HG03175 (cell line): ENCODE measurements around the gene LTBP2.

ENCODE experiments used
- ATAC-seq: cut with Tn5 transposase; IDR thresholded peaks from one replicate; pipeline ENCODE4 v1.9.1; 2021; ENCODE audit warnings: mild to moderate bottlenecking, moderate library complexity; ENCODE audit not compliant: unreplicated experiment

The LTBP2 gene

DNA sequence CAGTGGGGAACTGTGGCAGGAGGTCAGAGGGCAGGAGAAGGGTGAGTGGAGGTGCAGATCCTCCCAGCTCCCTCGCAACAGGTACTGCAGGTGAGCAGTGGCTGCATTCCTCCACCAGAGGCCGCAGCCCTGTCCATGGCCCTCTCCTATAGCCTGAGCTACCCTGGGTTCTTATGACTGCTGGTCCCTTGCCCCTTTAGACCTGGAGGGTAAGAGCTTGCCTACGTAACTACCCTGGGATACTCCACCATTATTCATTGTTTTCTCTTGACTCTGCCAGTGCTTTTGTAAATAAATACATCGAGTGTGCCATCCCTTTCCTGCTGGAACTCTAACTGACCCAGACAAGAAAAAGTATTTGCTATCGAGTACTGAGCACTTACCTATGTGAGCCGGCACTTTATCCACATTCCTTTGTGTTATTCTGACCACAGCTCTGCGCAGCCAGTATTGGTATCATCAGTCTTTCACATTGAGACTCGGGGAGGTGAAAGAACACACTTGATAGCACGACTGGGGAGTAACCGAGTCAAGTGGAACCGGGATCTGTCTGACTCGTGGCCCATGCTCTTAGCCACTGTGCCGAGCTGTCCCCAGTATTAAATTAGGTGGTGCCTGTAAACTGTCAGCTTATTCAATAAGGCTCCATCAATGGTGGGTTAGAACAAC is 38.5 kb downstream of the LTBP2 start:
- ATAC-seq, result no peak

DNA sequence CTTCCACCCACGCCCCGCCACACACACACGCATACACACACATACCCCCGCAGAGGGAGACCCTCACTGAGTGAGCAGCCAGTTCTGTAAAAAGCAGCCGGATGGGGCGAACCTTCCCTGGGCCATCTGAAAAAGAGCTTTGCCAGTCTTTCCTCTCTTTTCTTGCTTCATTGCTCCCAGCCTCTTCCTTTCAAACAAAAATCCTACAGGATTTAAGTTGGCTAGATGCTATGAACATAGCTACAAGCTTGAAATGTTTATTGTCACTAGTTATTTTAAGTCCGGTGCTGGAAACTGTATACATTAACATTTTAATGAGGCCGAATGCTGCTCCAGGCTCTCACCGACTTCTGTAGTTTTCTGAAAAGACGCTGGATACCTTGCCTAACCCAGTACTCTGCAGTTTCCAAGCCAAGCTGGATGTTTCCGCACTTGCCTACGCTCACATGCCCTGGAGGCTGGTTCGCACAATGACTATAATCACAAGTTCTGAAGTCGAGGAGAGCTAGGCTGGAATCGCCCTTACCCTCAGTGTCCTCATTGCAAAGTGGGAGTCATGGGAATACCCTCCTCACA is 39.2 kb downstream of the LTBP2 start:
- ATAC-seq, result no peak

DNA sequence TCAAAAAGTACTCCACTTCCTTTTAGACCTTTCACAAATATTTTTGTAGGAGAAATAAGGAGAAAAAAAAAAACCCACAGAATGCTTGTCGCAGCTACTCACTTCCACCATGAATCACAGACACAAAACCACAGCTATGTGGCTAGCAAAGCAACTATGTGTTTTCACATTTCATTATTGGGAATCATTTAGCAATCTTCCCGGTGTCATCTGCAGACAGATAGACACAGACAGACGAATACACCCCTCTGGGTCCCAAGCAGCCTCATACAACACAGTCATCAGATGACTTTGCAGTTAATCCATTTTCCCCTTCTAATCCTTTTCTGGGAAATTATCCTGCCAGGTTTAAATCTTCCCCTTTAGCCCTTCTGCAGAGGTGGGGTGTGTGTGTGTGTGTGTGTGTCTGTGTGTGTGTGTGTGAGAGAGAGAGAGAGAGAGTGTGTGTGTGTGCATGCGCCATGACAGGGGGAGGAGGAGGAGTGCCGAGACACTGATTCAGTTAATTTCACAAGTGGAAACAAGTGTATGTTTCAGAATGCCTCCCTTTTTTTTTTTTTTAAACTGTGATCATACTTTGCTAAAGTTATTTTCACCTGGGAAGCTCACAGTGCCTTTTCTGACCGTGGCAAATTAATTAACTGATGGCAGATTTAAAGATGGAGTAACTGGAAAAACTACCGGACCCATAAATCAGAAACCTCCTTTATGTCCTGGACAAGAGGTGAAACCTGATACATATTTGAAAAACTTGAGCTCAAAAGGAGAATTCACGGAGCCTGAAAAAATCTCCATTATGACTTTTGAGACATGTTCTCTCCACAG is 39.9 kb downstream of the LTBP2 start:
- ATAC-seq, result no peak

DNA sequence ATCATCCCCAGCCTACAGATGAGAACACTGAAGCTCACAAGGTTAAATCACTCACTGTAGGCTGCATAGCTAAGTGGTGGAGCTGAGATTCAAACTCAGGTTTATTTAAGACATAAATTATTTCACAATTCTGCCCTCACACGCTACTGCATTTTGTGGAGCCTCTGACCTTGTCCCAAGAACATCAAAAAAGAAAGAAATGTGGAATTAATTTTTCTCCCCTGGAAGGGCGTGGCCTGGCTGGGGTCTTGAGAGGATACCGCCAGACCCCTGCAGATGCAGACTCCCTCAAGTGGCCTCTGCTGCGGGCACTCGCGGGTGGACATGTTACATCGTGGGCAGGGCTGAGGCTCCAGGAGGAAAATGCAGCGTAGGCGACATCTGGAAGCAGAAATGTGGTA is 40.6 kb downstream of the LTBP2 start:
- ATAC-seq, result no peak

DNA sequence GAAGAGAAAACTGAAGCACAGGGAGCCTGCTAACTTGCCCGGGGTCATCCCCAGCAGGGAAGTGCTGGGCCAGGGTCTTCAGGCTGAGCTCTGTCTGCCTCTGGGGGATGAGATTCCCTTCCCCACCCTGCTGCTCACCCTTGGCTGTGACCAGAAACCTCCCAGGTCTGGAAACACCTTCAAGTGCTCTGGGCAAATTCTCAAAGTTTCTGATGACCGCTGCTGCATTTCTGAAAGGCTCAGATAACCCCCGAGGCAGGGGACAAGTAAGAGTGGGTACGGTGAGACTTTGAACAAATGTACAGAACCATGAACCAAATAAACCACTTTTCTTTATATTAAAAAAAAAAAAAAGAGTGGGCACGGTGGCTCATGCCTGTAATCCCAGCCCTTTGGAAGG is 41.3 kb downstream of the LTBP2 start:
- ATAC-seq, result no peak

DNA sequence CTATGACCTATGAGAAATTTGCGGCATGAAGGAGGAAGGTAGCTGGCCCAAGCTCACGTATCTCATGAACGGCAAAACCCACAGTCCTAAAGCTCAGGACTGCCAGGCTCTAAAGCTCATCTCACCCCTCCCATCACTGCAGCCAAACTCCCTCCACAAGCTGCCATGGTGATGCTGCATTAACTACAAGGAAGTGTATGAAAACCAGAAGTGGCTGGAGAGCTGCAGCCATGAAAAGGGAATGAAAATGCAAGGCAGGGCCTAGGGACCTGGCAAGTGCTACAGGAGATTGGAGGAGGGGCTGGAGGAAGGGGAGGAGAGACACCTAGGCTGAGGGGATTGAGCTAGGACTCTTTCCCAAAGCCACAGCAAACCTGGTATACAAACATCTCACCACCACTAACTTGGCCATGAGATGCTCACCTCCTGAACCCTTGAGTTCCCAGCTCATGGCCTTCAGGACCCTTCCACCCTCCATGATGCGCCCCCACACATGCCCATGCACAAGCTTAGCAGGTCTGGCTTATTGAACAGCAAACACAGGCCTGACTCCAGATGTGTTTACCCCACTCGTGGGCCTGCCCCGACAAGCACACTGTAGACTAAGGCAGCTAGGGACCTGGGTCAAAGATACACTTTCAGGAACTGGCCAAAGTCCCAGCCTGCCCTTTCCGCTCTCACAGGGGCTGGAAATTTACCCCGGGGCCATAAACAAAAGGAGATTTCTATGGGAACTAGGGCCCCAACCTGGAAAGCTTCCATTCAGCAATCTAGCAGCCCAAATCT is 42.0 kb downstream of the LTBP2 start:
- no peak for ATAC-seq

DNA sequence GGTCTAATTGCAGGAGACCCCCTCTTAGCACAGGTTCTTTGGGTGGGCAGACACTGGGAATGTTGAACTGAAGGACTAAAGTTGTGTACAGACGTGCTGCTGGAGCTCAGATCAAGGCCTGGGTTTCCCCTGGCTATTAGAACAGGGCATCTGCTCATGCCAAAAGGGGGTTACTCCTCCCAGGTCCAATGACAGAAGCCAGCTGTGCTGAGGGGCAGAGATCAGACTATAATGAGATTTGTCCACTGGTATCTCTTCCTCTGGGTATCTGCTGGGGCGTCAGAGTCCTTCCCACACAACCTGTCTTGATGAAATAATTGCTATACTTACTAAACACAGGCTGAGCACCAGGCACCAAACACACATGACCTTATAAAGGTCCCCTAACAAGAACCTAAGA is 42.6 kb downstream of the LTBP2 start:
- no peak for ATAC-seq

- no peak for ATAC-seq
Measured at GRCh38 chr14:74568911-74569310, 43.1 kb downstream of the LTBP2 start.

DNA sequence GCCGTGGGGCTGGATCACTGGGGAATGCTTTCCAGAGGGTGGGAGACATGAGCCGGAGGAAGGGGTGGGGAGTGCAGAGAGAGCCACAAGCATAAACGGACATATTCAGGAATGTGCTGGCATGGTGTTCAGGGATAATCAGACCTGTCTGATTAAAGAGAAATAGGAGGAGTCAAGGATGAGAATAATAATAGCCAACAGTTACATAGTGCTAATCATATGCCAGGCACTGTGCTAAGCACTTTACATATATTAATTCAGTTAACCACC is 43.7 kb downstream of the LTBP2 start:
- no peak for ATAC-seq

DNA sequence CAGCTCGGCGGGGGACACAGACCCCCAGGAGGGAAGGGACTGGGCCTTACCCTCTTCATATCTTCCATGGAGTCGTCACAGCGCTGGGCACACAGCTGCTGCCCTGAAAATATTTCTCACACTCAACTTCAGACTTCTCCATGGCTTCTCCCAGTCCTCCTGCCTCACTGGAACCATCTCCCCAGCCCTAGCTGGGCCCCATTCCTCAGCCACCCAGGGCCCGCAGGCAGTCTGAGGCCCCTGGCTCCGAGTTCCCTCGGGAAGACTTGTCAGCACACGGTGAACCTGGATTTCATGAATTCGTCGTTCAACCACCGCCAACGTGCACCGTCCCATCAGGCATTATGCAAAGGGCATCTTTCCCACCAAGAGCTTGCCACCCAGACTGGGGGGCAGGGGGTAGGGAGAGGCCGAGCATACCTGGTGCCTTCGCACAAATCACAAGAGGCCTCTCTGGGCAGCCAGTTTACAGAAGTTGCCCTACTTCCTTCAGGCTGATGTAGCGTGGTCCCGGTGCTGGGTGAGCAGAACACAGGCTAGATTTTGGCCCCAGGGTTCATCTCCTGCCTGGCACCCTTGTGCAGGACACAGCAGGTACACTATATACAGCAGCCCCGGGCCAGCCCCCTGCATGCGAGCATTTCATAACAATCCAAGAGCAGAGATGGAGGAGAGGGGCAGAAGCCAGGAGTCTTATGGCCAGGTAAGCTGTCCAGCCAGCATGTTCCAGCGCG is 44.2 kb downstream of the LTBP2 start:
- no peak for ATAC-seq

- no peak for ATAC-seq
Measured at GRCh38 chr14:74567219-74567618, 44.8 kb downstream of the LTBP2 start.

GRCh38 chr14:74566174-74567141 is 45.6 kb downstream of the LTBP2 start:
- ATAC-seq, result no peak

- no peak for ATAC-seq
Measured at GRCh38 chr14:74563586-74564159, 48.4 kb downstream of the LTBP2 start.

- no peak for ATAC-seq
Measured at GRCh38 chr14:74563233-74563585, 48.8 kb downstream of the LTBP2 start.

- no peak for ATAC-seq
Measured at GRCh38 chr14:74562515-74563232, 49.4 kb downstream of the LTBP2 start.

- ATAC-seq, result no peak
Measured at GRCh38 chr14:74558655-74559054, 53.4 kb downstream of the LTBP2 start.

DNA sequence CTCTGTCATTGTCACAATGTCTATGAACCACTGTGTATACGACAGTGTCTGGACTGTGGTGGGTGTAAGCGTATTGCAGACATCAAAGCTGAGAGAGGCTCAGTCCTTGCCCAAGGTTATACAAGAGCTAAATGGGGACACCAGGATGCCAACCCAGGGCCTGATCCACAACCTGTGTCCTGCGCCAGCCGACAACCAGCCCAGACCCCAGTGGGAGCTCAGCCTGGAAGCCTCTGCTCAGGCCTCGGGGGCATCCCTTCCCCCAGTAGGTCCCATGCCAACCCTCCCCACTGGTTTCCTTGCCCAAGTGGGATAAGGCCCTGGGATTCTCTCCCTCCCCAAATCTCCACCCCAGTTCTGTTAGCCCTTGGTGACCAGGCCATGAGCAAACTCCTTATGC is 54.3 kb downstream of the LTBP2 start:
- ATAC-seq, result no peak

DNA sequence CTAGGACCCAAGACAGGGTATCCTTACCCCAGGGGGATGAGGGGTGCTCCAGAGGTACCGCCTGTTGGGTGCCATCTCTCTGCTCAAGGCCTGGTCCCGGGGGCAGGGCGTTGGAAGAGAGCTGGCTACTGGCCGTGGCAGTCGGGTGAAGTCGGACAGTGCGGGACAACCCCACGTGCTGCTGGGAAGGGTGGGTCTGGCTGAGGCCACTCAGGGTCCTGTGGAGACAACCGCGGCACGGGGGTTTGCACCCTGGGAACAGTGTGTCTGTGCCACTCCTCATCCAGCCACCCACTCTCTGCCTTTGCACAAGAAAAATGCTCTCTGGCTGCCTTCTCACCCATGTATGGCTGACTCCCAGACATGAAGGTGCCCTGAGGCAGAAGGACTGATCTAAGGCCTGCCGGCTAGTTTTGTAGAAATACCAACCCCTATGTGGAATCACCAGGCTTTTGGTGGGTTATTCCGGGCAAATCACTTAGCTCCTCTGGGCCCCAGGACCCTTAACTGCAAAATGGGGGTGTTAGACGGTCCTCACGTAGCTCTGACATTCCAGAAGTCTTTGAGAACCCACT is 56.5 kb downstream of the LTBP2 start:
- ATAC-seq, result no peak
